Measurements from ENCODE around the gene COQ10A.

DNA sequence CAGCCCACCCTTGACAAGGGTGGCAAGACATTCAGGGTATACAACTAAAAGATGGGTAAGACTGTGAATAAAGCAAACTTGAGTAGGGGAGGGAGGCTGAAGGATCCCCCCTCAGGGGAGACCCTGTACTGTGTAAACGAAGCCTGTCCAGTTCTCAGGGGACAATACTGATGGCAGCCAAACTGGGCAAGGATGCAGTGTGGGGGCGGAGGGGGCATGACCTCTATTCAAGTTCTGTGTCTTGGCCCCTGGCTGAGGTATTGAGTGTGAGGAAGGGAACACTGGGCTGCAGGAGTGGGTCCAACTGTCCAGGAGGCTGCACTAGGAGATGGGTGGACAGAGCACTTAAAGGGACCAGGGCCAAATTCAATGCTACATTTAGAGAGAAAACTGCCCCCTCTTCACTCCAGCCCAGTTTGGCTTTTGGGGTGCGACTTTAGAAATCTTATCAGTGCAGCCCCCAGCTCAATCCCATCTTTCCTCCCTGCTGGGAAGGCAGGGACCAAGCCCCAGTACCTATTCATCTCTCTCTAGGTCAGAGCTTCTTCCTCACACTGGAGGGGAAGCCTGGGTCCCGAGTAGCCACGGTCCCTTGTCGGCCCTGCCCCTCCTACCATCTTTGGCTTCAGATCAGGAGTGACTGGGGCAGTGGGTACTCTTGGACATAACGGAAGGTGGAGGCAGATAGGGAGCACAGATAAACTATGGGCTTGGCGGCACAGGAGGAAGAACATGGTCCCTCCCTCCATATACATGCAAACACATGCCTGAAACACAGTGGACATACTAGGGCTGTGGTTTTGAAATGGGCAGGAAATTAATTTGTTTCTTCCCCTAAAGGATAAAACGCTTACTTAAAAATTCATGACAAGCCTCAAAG, 25.1 kb upstream of the COQ10A start:
- TF ChIP-seq CTCF (IDR thresholded peaks at IDR 0.05; ENCODE audit: low read depth, low read length), result no peak
- no peak for TF ChIP-seq MAX (IDR thresholded peaks at IDR 0.05; ENCODE audit: low read depth, low read length)
- no peak for TF ChIP-seq POLR2A (IDR thresholded peaks at IDR 0.05; ENCODE audit: extremely low read depth, insufficient read length)

Data from NB4 (cell line).